GM18499 (cell line): Measurements from ENCODE around the gene NDUFB6.
A peak's percentile ranks its signal among the peaks of the same experiment; 100 is the strongest.
"Not testable (repeated sequence)": the region's sequence is repeated elsewhere in the genome, so short reads cannot be mapped to it uniquely, and the experiment has no call there.

Experiments used
- ATAC-seq: cut with Tn5 transposase; IDR thresholded peaks from one replicate; pipeline ENCODE4 v1.9.1; 2021; ENCODE audit warnings: moderate number of reproducible peaks; ENCODE audit not compliant: insufficient read depth, unreplicated experiment

NDUFB6 gene

GRCh38 chr9:32572900-32573523 is at the start of gene NDUFB6:
Gene NDUFB6, minus strand, starts transcription at chr9:32573159. Its CDS starts 99 bp downstream, at chr9:32573060.
- ATAC-seq = peak; percentile 74

GRCh38 chr9:32618261-32618660 is 45.3 kb upstream of the NDUFB6 start:
- no peak for ATAC-seq

- no peak for ATAC-seq
Measured at GRCh38 chr9:32606811-32607210, 33.9 kb upstream of the NDUFB6 start.

GRCh38 chr9:32603914-32604852 is 31.2 kb upstream of the NDUFB6 start:
- no peak for ATAC-seq

- ATAC-seq = not testable (repeated sequence)
Measured at GRCh38 chr9:32599021-32599420, 26.1 kb upstream of the NDUFB6 start.

GRCh38 chr9:32596936-32597335 is 24.0 kb upstream of the NDUFB6 start:
- ATAC-seq = no peak

- no peak for ATAC-seq
Measured at GRCh38 chr9:32596096-32596865, 23.3 kb upstream of the NDUFB6 start.

GRCh38 chr9:32590898-32591297 is 17.9 kb upstream of the NDUFB6 start:
- ATAC-seq = no peak

GRCh38 chr9:32590476-32590875 is 17.5 kb upstream of the NDUFB6 start:
- no peak for ATAC-seq

- no peak for ATAC-seq
Measured at GRCh38 chr9:32589083-32589723, 16.2 kb upstream of the NDUFB6 start.

GRCh38 chr9:32587901-32588300 is 14.9 kb upstream of the NDUFB6 start:
- no peak for ATAC-seq

- ATAC-seq = no peak
Measured at GRCh38 chr9:32584784-32585183, 11.8 kb upstream of the NDUFB6 start.

- no peak for ATAC-seq
Measured at GRCh38 chr9:32581512-32582143, 8.7 kb upstream of the NDUFB6 start.

GRCh38 chr9:32580631-32581300 is 7.8 kb upstream of the NDUFB6 start:
- no peak for ATAC-seq

GRCh38 chr9:32579706-32580331 is 6.9 kb upstream of the NDUFB6 start:
- ATAC-seq = no peak

- no peak for ATAC-seq
Measured at GRCh38 chr9:32578976-32579375, 6.0 kb upstream of the NDUFB6 start.

- ATAC-seq = no peak
Measured at GRCh38 chr9:32577316-32577715, 4.4 kb upstream of the NDUFB6 start.

GRCh38 chr9:32574858-32575257 is 1.9 kb upstream of the NDUFB6 start:
- ATAC-seq = no peak

GRCh38 chr9:32573821-32574220 is 862 bp upstream of the NDUFB6 start:
- no peak for ATAC-seq
